ENCODE measurements around the gene STPG1. TPM values are rescaled to one million over a fixed set of nuclear protein-coding genes. Genes with fewer than 3 reads are reported as not detected.

The STPG1 gene
- total RNA-seq, 6 donors from 2014 or later: 5.5 to 20.1 (median 8.2) TPM

DNA sequence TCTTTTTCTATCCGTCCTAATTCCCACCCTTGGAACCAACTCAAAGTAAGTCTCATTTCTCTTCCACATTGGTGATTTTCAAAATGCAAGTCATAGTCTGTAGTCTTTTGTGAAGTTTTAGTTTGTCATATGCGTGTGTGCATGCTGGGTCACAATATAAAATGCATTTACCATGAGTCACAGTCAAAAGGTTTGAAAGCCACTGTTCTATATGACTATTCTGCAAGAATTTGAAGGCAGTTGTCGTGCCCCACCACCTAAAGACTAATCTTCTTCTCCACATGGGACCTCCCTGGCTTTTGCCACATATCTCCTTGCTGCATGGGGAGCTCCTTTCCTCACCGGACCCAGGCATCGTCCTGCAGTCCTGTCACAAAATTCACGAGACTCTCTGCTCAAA, 1.6 kb downstream of the STPG1 start:
- Histone ChIP-seq H3K36me3 (no peaks in the 10 kb centered on the region), H3K4me3 (no peak overlapping the region), H3K9me3 (no peaks in the 10 kb centered on the region), H3K4me1 (peaks cover 21 to 32% (median 24%) of the 10 kb centered on the region in 4 donors), H3K27ac (no peak overlapping the region), H3K27me3 (no peaks in the 10 kb centered on the region)
- DNase-seq (no peak), ATAC-seq (ENCODE audit: low FRiP score in 2 of 2) (no peak)
- TF ChIP-seq CTCF (IDR thresholded peaks at IDR 0.05) (no peak), EP300 (IDR thresholded peaks at IDR 0.05) (no peak), POLR2AphosphoS5 (IDR thresholded peaks at IDR 0.05) (no peak), POLR2A (IDR thresholded peaks at IDR 0.05) (no peak)
- WGBS, 2 donors: 83 to 85% methylated on average over 6 of the region's 6 CpGs

- ATAC-seq (ENCODE audit: low FRiP score in 2 of 2) (no peak), DNase-seq (no peak)
- Histone ChIP-seq H3K27me3 (no peaks in the 10 kb centered on the region), H3K36me3 (no peaks in the 10 kb centered on the region), H3K9me3 (no peaks in the 10 kb centered on the region), H3K4me3 (no peak overlapping the region), H3K27ac (no peak overlapping the region), H3K4me1 (peaks cover 14 to 22% (median 16%) of the 10 kb centered on the region in 4 donors)
- TF ChIP-seq CTCF (IDR thresholded peaks at IDR 0.05) (no peak), POLR2A (IDR thresholded peaks at IDR 0.05) (no peak), EP300 (IDR thresholded peaks at IDR 0.05) (no peak), POLR2AphosphoS5 (IDR thresholded peaks at IDR 0.05) (no peak)
- WGBS, 2 donors: 95 to 97% methylated on average over 7 of the region's 7 CpGs
These were observed 2.8 kb downstream of the STPG1 start for GRCh38 chr1:24410750-24411149.

DNA sequence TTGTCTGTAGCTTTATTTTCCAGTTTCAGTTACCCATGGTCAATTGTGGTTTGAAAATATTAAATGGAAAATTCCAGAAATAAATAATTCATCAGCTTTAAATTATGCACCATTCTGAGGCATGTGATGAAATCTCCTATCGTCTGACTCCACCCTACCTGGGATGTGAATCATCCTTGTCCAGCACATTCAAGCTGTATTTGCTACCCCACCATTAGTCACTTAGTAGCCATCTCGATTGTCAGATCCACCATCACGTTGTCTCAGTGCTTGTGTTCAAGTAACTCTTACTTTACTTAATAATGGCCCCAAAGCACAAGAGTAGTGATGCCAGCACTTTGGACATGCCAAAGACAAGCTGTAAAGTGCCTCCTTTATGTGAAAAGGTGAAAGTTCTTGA, 4.0 kb downstream of the STPG1 start:
- no peaks in the 10 kb centered on the region for H3K9me3 ChIP-seq
- WGBS, 2 donors: 84% methylated on average over 3 of the region's 3 CpGs
- no peak overlapping the region for H3K27ac ChIP-seq
- ATAC-seq (ENCODE audit: low FRiP score in 2 of 2): no peak
- no peaks in the 10 kb centered on the region for H3K36me3 ChIP-seq
- peaks cover 9 to 13% (median 11%) of the 10 kb centered on the region in 4 donors for H3K4me1 ChIP-seq
- DNase-seq: no peak
- TF ChIP-seq POLR2A (IDR thresholded peaks at IDR 0.05) (no peak), CTCF (IDR thresholded peaks at IDR 0.05) (no peak), POLR2AphosphoS5 (IDR thresholded peaks at IDR 0.05) (no peak), EP300 (IDR thresholded peaks at IDR 0.05) (no peak)
- no peaks in the 10 kb centered on the region for H3K27me3 ChIP-seq
- H3K4me3 ChIP-seq: no peak overlapping the region

GRCh38 chr1:24406788-24407187, 6.8 kb downstream of the STPG1 start:
- 53 to 63% methylated on average over 1 of the region's 1 CpG for WGBS, 2 donors
- ATAC-seq (ENCODE audit: low FRiP score in 2 of 2) (no peak), DNase-seq (no peak)
- Histone ChIP-seq H3K27me3 (no peaks in the 10 kb centered on the region), H3K4me3 (no peak overlapping the region), H3K36me3 (no peaks in the 10 kb centered on the region), H3K9me3 (no peaks in the 10 kb centered on the region), H3K27ac (no peak overlapping the region), H3K4me1 (no peaks in the 10 kb centered on the region)
- TF ChIP-seq CTCF (IDR thresholded peaks at IDR 0.05) (no peak), EP300 (IDR thresholded peaks at IDR 0.05) (no peak), POLR2AphosphoS5 (IDR thresholded peaks at IDR 0.05) (no peak), POLR2A (IDR thresholded peaks at IDR 0.05) (no peak)

- Histone ChIP-seq H3K27me3 (no peaks in the 10 kb centered on the region), H3K36me3 (peaks cover 0 to 9% (median 0%) of the 10 kb centered on the region in 4 donors), H3K4me3 (no peak overlapping the region), H3K4me1 (no peaks in the 10 kb centered on the region), H3K9me3 (no peaks in the 10 kb centered on the region), H3K27ac (no peak overlapping the region)
- ATAC-seq (ENCODE audit: low FRiP score in 2 of 2): no peak
- WGBS, 2 donors: 93 to 95% methylated on average over 4 of the region's 4 CpGs
- TF ChIP-seq CTCF (IDR thresholded peaks at IDR 0.05) (no peak), POLR2AphosphoS5 (IDR thresholded peaks at IDR 0.05) (no peak), EP300 (IDR thresholded peaks at IDR 0.05) (no peak), POLR2A (IDR thresholded peaks at IDR 0.05) (no peak)
- DNase-seq: no peak
These were observed 9.8 kb downstream of the STPG1 start for GRCh38 chr1:24403806-24404205.

All from upper lobe of left lung (tissue), 6 donors.